IMR-90 (cell line): ENCODE data around the gene CA9. TPM values are rescaled to one million over a fixed set of nuclear protein-coding genes. Genes with fewer than 3 reads are reported as not detected.
A peak's percentile ranks its signal among the peaks of the same experiment; 100 is the strongest.

Experiments used
- ATAC-seq: fragments of 200-7000 bp; cut with Tn5 transposase; 2 replicates; pipeline ENCODE4 v1.9.1; 2020; ENCODE audit warnings: low read depth, mild to moderate bottlenecking, moderate library complexity
- BruUV-seq: library from RNA; stranded (reverse); fragments of 400-500 nt; replicated peaks from 2 replicates; lab custom pipeline; 2021; lab: Mats Ljungman, UMichigan
- CTCF ChIA-PET: fragments of 300-600 bp; formaldehyde crosslinking; extraction: SDS; loops from one replicate; lab custom pipeline; 2021; ENCODE audit warnings: antibody characterized with exemption; lab: Yijun Ruan, JAX
- POLR2A ChIA-PET: fragments of 300-600 bp; sonication (Branson Sonifier 250); formaldehyde crosslinking; loops from one replicate; lab custom pipeline; 2022; ENCODE audit warnings: antibody characterized with exemption; ENCODE audit not compliant: unreplicated experiment; lab: Charles Lee
- DNase-seq: peaks from one replicate; pipeline ENCODE4 v3.0.0; 2013
- H2AFZ ChIP-seq: replicated peaks from 2 replicates; pipeline ENCODE3; 2013; ENCODE audit warnings: low read length, mild to moderate bottlenecking; ENCODE audit not compliant: poor library complexity
- H2AK5ac ChIP-seq: 2 replicates; pipeline ENCODE4 v1.6.1; 2013; ENCODE audit warnings: low read depth, low read length, inconsistent platforms
- H2AK9ac ChIP-seq: replicated peaks from 2 replicates; pipeline ENCODE3; 2013; ENCODE audit warnings: mild to moderate bottlenecking, low read depth, low read length, moderate library complexity; ENCODE audit not compliant: poor library complexity
- H2BK120ac ChIP-seq: 2 replicates; pipeline ENCODE4 v1.6.1; 2013; ENCODE audit warnings: low read depth, low read length, inconsistent platforms
- H2BK15ac ChIP-seq: 3 replicates; pipeline ENCODE4 v1.6.1; 2013; ENCODE audit warnings: low read depth, low read length, inconsistent platforms
- H2BK20ac ChIP-seq: 2 replicates; pipeline ENCODE4 v1.6.1; 2013; ENCODE audit warnings: low read depth, mild to moderate bottlenecking, inconsistent platforms, low read length, moderate library complexity
- H2BK5ac ChIP-seq: 2 replicates; pipeline ENCODE4 v1.6.1; 2013; ENCODE audit warnings: mild to moderate bottlenecking, low read depth, low read length, inconsistent platforms; ENCODE audit not compliant: poor library complexity, severe bottlenecking
- H3K14ac ChIP-seq: replicated peaks from 2 replicates; pipeline ENCODE4 v1.6.1; 2013; ENCODE audit warnings: low read depth, low read length, inconsistent platforms
- H3K18ac ChIP-seq: 2 replicates; pipeline ENCODE4 v1.6.1; 2013; ENCODE audit warnings: low read depth, low read length, control low read depth
- H3K23ac ChIP-seq: 2 replicates; pipeline ENCODE4 v1.6.1; 2013; ENCODE audit warnings: low read depth, low read length, inconsistent platforms
- H3K27ac ChIP-seq: 2 replicates; pipeline ENCODE4 v1.5.1; 2013; ENCODE audit warnings: mild to moderate bottlenecking, control low read depth, low read length; ENCODE audit not compliant: insufficient read depth
- H3K27me3 ChIP-seq: 2 replicates; pipeline ENCODE4 v1.6.1; 2013; ENCODE audit warnings: low read length; ENCODE audit not compliant: control insufficient read depth, insufficient read depth
- H3K36me3 ChIP-seq: 2 replicates; pipeline ENCODE4 v1.6.1; 2013; ENCODE audit warnings: low read length, mixed read lengths; ENCODE audit not compliant: control insufficient read depth, insufficient read depth
- H3K4ac ChIP-seq: 2 replicates; pipeline ENCODE4 v1.6.1; 2013; ENCODE audit warnings: low read depth, low read length, inconsistent platforms
- H3K4me1 ChIP-seq: 2 replicates; pipeline ENCODE4 v1.6.1; 2013; ENCODE audit warnings: low read length, mixed read lengths; ENCODE audit not compliant: control insufficient read depth, insufficient read depth
- H3K4me2 ChIP-seq: 2 replicates; pipeline ENCODE4 v1.6.1; 2013; ENCODE audit warnings: low read depth, mild to moderate bottlenecking, control low read depth, low read length, moderate library complexity
- H3K4me3 ChIP-seq: 2 replicates; pipeline ENCODE4 v1.5.1; 2013; ENCODE audit warnings: low read depth, mild to moderate bottlenecking, control low read depth, low read length, moderate library complexity; ENCODE audit not compliant: insufficient read depth
- H3K56ac ChIP-seq: 2 replicates; pipeline ENCODE4 v1.6.1; 2013; ENCODE audit warnings: low read length, inconsistent platforms; ENCODE audit not compliant: insufficient read depth; ENCODE audit errors: extremely low read depth
- H3K79me1 ChIP-seq, 2 experiments: 2 replicates each; pipeline ENCODE4 v1.6.1; 2013; ENCODE audit warnings: low read length in 2 of 2, inconsistent platforms in 1 of 2, low read depth in 1 of 2
- H3K9ac ChIP-seq: 2 replicates; pipeline ENCODE4 v1.6.1; 2013; ENCODE audit warnings: low read depth, low read length, control low read depth
- H3K9me1 ChIP-seq: 2 replicates; pipeline ENCODE4 v1.6.1; 2013; ENCODE audit warnings: low read length, inconsistent platforms; ENCODE audit not compliant: insufficient read depth
- H3K9me3 ChIP-seq: 2 replicates; pipeline ENCODE4 v1.6.1; 2013; ENCODE audit warnings: low read length; ENCODE audit not compliant: control insufficient read depth, insufficient read depth
- H4K20me1 ChIP-seq: 2 replicates; pipeline ENCODE4 v1.6.1; 2013; ENCODE audit warnings: low read length, inconsistent platforms; ENCODE audit not compliant: insufficient read depth
- H4K5ac ChIP-seq: 2 replicates; pipeline ENCODE4 v1.6.1; 2013; ENCODE audit warnings: mild to moderate bottlenecking, low read depth, low read length, control low read depth
- H4K8ac ChIP-seq, 2 experiments: 2 replicates each; pipeline ENCODE4 v1.6.1; 2013; ENCODE audit warnings: low read depth in 2 of 2, low read length in 2 of 2, control low read depth in 1 of 2, inconsistent platforms in 1 of 2
- H4K91ac ChIP-seq: 2 replicates; pipeline ENCODE4 v1.6.1; 2013; ENCODE audit warnings: low read depth, low read length, inconsistent platforms; ENCODE audit not compliant: insufficient read depth
- FOS ChIP-seq: fragments of 150-350 bp; IDR thresholded peaks from 2 replicates; pipeline ENCODE4 v1.6.1; 2016; ENCODE audit warnings: low read depth, low read length
- WGBS, 2 experiments: methylation state at CpG; one replicate each; pipeline versions ENCODE4 v1.1.5 to v1.1.7; 2013; ENCODE audit warnings: missing lambda C conversion rate in 2 of 2; ENCODE audit not compliant: insufficient read length in 1 of 2; ENCODE audit errors: extremely low coverage in 2 of 2; 5-methylcytosine and 5-hydroxymethylcytosine counted together
- dilution Hi-C: fragments of 300-500 bp; cut with HindIII; formaldehyde crosslinking; loops from one replicate; pipeline ENCODE4 v1.14.3; 2018; ENCODE audit warnings: low sequenced_read_pairs; ENCODE audit not compliant: unreplicated experiment
- in situ Hi-C: fragments of 300-500 bp; cut with MboI; formaldehyde crosslinking; loops from 3 replicates; pipeline ENCODE4 v1.14.3; 2019; ENCODE audit warnings: low sequenced_read_pairs, inconsistent platforms, mixed read lengths
- intact Hi-C: fragments of 100-400 bp; cut with micrococcal nuclease; formaldehyde crosslinking; loops from 2 replicates; pipeline ENCODE4 v1.10.0; 2022
- polyA plus RNA-seq, 3 experiments: library from polyadenylated mRNA; depleted of rRNA; stranded (reverse); fragments of >200 nt; gene quantifications; 2 replicates each; pipeline ENCODE4 v1.2.3, GENCODE V29; 2012; ENCODE audit warnings: low replicate concordance in 1 of 3
- total RNA-seq: library from RNA; depleted of rRNA; stranded (reverse); fragments of >200 nt; gene quantifications from 2 replicates; pipeline ENCODE4 v1.2.3, GENCODE V29; 2012

CA9 gene
- total and polyA plus RNA-seq, 2 of the 4 experiments (the other 2 are of a cell fraction), result 0.54 to 3.9 TPM

- peaks cover 67% of the 10 kb centered on the region for H3K36me3 ChIP-seq
- H2BK5ac ChIP-seq, result peak overlapping the region; percentile 25
- no peak overlapping the region for H2AFZ ChIP-seq
- peak overlapping the region; percentile 13; the same call in 1 of the 2 replicates for H3K4me2 ChIP-seq
- dilution Hi-C loops (no loop called here), in situ Hi-C loops (no loop called here), intact Hi-C loops (loop anchor here (10.0 kb wide), 1 partner anchor 81 kb away; the partner anchor contains the start of gene TESK1)
- ATAC-seq (no peak), DNase-seq (no peak)
- H4K8ac ChIP-seq, result no peak overlapping the region; a peak in 1 of 4 replicates
- no peak overlapping the region for H3K4ac ChIP-seq
- peaks cover 48% of the 10 kb centered on the region for H3K9me1 ChIP-seq
- no peak overlapping the region for H2AK5ac ChIP-seq
- H3K79me1 ChIP-seq, result peaks cover 13 to 86% of the 10 kb centered on the region in 2 experiments
- TF ChIP-seq FOS, result no peak
- no peak overlapping the region for H4K91ac ChIP-seq
- ChIA-PET POLR2A (interaction anchor here (0.9 to 3.8 kb wide), 3 partner anchors 11 to 24 kb away, joined by 4 to 14 read pairs (median 11); no protein-coding TSS in a partner anchor), CTCF (interaction anchor here (0.6 kb wide), 1 partner anchor 39 kb away, joined by 3 read pairs; no protein-coding TSS in a partner anchor)
- H3K4me3 ChIP-seq, result no peak overlapping the region
- peak overlapping the region; percentile 26 for H3K23ac ChIP-seq
- H3K4me1 ChIP-seq, result peaks cover 55% of the 10 kb centered on the region
- H3K27ac ChIP-seq, result peak overlapping the region; percentile 11; the same call in 1 of the 2 replicates
- no peaks in the 10 kb centered on the region for H3K9me3 ChIP-seq
- H4K20me1 ChIP-seq, result peaks cover 92% of the 10 kb centered on the region
- no peak overlapping the region for H3K56ac ChIP-seq
- no peak overlapping the region for H2AK9ac ChIP-seq
- H3K14ac ChIP-seq, result peak overlapping the region; percentile 22; the same call in 1 of the 2 replicates
- H2BK120ac ChIP-seq, result no peak overlapping the region
- H3K9ac ChIP-seq, result peak overlapping the region; percentile 24; the same call in 1 of the 2 replicates
- H2BK20ac ChIP-seq, result no peak overlapping the region
- BruUV-seq, result no TSS peak
- H3K27me3 ChIP-seq, result no peaks in the 10 kb centered on the region
- H4K5ac ChIP-seq, result no peak overlapping the region
- no peak overlapping the region for H2BK15ac ChIP-seq
- no peak overlapping the region for H3K18ac ChIP-seq
- 72% methylated on average over 9 of the region's 13 CpGs; no CpG with 5 or more reads in 1 of the 2 experiments for whole genome bisulfite sequencing, 2 experiments
Measured at GRCh38 chr9:35685506-35685905, 11.8 kb downstream of the CA9 start.
